Thyroid gland (tissue), 4 donors: ENCODE data around the gene TMEM116.

ENCODE experiments used
- CTCF ChIP-seq, 6 experiments: fragments of 200-600 bp in 3 of 6; fragments of 450-650 bp in 3 of 6; sonication (generic) in 3 of 6; IDR thresholded peaks; one replicate each; pipeline ENCODE4 v1.5.1; 2016 to 2019; ENCODE audit warnings: antibody characterized with exemption in 6 of 6, mild to moderate bottlenecking in 2 of 6, inconsistent platforms in 1 of 6, moderate library complexity in 1 of 6
- POLR2A ChIP-seq, 2 donors: fragments of 450-650 bp; IDR thresholded peaks; one replicate each; pipeline ENCODE4 v1.6.1; 2017; ENCODE audit warnings: antibody characterized with exemption in 2 of 2, mild to moderate bottlenecking in 2 of 2, moderate library complexity in 1 of 2

DNA sequence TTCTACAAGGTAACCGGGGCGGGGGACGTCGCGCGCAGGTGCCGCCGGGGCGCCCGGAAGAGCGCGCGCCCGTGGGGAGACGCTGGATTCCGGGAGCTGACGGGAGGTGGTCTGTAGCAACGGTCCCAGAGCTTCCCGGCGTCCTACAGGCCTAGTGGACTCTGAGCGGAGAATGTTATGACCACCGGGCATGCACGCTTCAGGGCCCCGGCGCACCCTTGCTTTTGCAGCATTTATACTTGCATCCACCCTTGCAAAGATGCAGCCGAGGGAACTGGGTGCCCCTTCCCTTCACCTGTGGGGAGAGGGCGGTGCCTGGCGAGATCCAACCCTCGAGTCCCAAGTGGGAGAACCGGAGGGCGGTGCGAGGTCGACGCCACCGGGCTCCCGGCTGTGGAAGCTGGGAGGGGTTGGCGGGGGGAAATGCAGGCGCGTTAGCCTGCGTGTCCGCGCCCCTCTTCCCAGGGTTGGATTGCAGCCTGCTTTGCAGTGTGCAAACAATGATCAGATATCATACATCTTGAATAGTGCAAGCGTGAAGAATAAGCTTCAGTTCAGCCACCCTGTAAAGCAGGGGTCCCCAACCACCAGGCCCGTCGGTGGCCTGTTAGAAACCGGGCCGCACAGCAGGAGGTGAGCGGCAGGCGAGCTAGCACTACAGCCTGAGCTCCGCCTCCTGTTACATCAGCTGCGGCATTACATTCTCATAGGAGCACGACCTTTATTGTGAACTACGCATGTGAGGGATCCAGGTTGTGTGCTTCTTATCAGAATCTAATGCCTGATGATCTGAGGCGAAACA, 837 bp upstream of the TMEM116 start:
- TF ChIP-seq CTCF (IDR thresholded peaks at IDR 0.05) (peak in 1 of 6 experiments; percentile 1), POLR2A (IDR thresholded peaks at IDR 0.05) (peak in 1 of 2 donors; percentile 51)
